Neural progenitor cell (in vitro differentiated cells): ENCODE measurements around the gene ACYP1. TPM values are rescaled to one million over a fixed set of nuclear protein-coding genes. Genes with fewer than 3 reads are reported as not detected.
A peak's percentile ranks its signal among the peaks of the same experiment; 100 is the strongest.

Source experiments
- DNase-seq: peaks from one replicate; pipeline ENCODE4 v3.0.0-alpha.2; 2016; ENCODE audit warnings: low spot score
- H2AFZ ChIP-seq: fragments of 200-600 bp; sonication (generic); replicated peaks from 2 replicates; pipeline ENCODE4 v1.6.1; 2016; ENCODE audit warnings: antibody characterized with exemption
- H3F3A ChIP-seq: fragments of 200-600 bp; sonication (generic); 2 replicates; pipeline ENCODE4 v1.6.1; 2016; ENCODE audit warnings: antibody characterized with exemption, low read depth
- H3K27ac ChIP-seq: fragments of 200-600 bp; sonication (generic); 2 replicates; pipeline ENCODE4 v1.5.1; 2016; ENCODE audit warnings: mild to moderate bottlenecking
- H3K27me3 ChIP-seq: fragments of 200-600 bp; sonication (generic); 2 replicates; pipeline ENCODE4 v1.6.1; 2016; ENCODE audit warnings: mild to moderate bottlenecking, moderate library complexity
- H3K36me3 ChIP-seq: fragments of 200-600 bp; sonication (generic); 2 replicates; pipeline ENCODE4 v1.5.1; 2016
- H3K4me1 ChIP-seq: fragments of 200-600 bp; sonication (generic); 2 replicates; pipeline ENCODE4 v1.6.1; 2016; ENCODE audit warnings: mixed run types
- H3K4me2 ChIP-seq: fragments of 200-600 bp; sonication (generic); 2 replicates; pipeline ENCODE4 v1.6.1; 2016
- H3K4me3 ChIP-seq: fragments of 200-600 bp; sonication (generic); 2 replicates; pipeline ENCODE4 v1.5.1; 2016
- H3K79me2 ChIP-seq: fragments of 200-600 bp; sonication (generic); 2 replicates; pipeline ENCODE4 v1.6.1; 2016; ENCODE audit warnings: low read depth
- H3K9ac ChIP-seq: fragments of 200-600 bp; sonication (generic); 2 replicates; pipeline ENCODE4 v1.6.1; 2016
- H3K9me3 ChIP-seq: fragments of 200-600 bp; sonication (generic); 2 replicates; pipeline ENCODE4 v1.5.1; 2016; ENCODE audit warnings: low read depth
- H4K20me1 ChIP-seq: fragments of 200-600 bp; sonication (generic); 2 replicates; pipeline ENCODE4 v1.6.1; 2016; ENCODE audit warnings: low read depth
- H3K27ac Mint-ChIP-seq: 3 replicates; pipeline ENCODE4 v1.8.0; 2021; ENCODE audit warnings: mixed read lengths
- H3K27me3 Mint-ChIP-seq: 2 replicates; pipeline ENCODE4 v1.8.0; 2022; ENCODE audit warnings: low read depth, mild to moderate bottlenecking, inconsistent platforms, moderate library complexity, mixed read lengths; ENCODE audit not compliant: insufficient read depth
- H3K36me3 Mint-ChIP-seq: 3 replicates; pipeline ENCODE4 v1.8.0; 2021; ENCODE audit warnings: mixed read lengths
- H3K4me1 Mint-ChIP-seq: 3 replicates; pipeline ENCODE4 v1.8.0; 2021; ENCODE audit warnings: mixed read lengths
- H3K4me3 Mint-ChIP-seq: 3 replicates; pipeline ENCODE4 v1.8.0; 2021; ENCODE audit warnings: mild to moderate bottlenecking, moderate library complexity, mixed read lengths
- H3K9me3 Mint-ChIP-seq: 3 replicates; pipeline ENCODE4 v1.8.0; 2020; ENCODE audit warnings: mixed read lengths
- EZH2 ChIP-seq: fragments of 200-600 bp; sonication (generic); IDR thresholded peaks from 2 replicates; pipeline ENCODE4 v1.6.1; 2017; ENCODE audit warnings: antibody characterized with exemption, mild to moderate bottlenecking, moderate library complexity
- EZH2phosphoT487 ChIP-seq: fragments of 200-600 bp; sonication (generic); IDR thresholded peaks from 2 replicates; pipeline ENCODE4 v1.6.1; 2017; ENCODE audit warnings: antibody characterized with exemption
- total RNA-seq: library from RNA; depleted of rRNA; stranded (reverse); fragments of >200 nt; gene quantifications from 2 replicates; pipeline ENCODE4 v1.2.3, GENCODE V29; 2015; ENCODE audit warnings: low replicate concordance
- TF ChIP-seq, protein P1 (sequence below): fragments of 200-600 bp; sonication (generic); IDR thresholded peaks from 2 replicates; pipeline ENCODE4 v1.5.1; 2017; ENCODE audit warnings: antibody characterized with exemption, mild to moderate bottlenecking

The ACYP1 gene
- total RNA-seq, 1 donor from 2014 or later, result 43.1 TPM

GRCh38 chr14:75088153-75088552 is 24.3 kb upstream of the ACYP1 start:
- Mint-ChIP-seq H3K36me3 (peaks cover 20% of the 10 kb centered on the region), H3K27ac (no peak overlapping the region), H3K4me1 (no peaks in the 10 kb centered on the region), H3K27me3 (peaks cover 2% of the 10 kb centered on the region), H3K9me3 (no peaks in the 10 kb centered on the region), H3K4me3 (no peak overlapping the region)
- TF ChIP-seq EZH2phosphoT487 (no peak), EZH2 (no peak)
- TF ChIP-seq, protein P1, sequence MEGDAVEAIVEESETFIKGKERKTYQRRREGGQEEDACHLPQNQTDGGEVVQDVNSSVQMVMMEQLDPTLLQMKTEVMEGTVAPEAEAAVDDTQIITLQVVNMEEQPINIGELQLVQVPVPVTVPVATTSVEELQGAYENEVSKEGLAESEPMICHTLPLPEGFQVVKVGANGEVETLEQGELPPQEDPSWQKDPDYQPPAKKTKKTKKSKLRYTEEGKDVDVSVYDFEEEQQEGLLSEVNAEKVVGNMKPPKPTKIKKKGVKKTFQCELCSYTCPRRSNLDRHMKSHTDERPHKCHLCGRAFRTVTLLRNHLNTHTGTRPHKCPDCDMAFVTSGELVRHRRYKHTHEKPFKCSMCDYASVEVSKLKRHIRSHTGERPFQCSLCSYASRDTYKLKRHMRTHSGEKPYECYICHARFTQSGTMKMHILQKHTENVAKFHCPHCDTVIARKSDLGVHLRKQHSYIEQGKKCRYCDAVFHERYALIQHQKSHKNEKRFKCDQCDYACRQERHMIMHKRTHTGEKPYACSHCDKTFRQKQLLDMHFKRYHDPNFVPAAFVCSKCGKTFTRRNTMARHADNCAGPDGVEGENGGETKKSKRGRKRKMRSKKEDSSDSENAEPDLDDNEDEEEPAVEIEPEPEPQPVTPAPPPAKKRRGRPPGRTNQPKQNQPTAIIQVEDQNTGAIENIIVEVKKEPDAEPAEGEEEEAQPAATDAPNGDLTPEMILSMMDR, result no peak
- Histone ChIP-seq H3F3A (peaks cover 21% of the 10 kb centered on the region), H3K9ac (no peak overlapping the region), H3K27ac (no peak overlapping the region), H2AFZ (peak overlapping the region; percentile 11), H3K79me2 (no peaks in the 10 kb centered on the region), H3K4me2 (no peak overlapping the region), H3K4me1 (peaks cover 21% of the 10 kb centered on the region), H3K27me3 (no peaks in the 10 kb centered on the region), H3K4me3 (no peak overlapping the region), H3K9me3 (no peaks in the 10 kb centered on the region), H4K20me1 (no peaks in the 10 kb centered on the region), H3K36me3 (no peaks in the 10 kb centered on the region)
- DNase-seq, result peak; percentile 6

DNA sequence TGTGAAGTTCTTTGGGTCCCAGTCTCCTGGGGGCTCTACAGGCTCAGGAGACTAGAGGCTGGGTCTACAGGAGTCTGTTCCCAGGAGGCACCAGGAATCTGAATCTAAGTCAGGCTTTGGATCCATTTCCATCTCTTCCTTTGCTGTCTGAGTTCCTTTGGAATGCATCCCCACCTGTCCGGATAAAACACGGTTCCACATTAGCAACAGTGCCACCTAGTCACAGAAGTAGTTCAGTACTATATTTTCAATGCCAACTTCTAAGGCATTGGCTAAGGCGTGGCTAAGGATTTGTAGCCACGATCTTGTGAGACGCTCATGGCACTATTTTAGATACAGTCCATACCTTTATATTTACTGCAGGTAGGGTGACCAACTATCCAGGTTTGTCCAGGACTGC is 20.7 kb upstream of the ACYP1 start:
- Histone ChIP-seq H3K79me2 (no peaks in the 10 kb centered on the region), H3K4me3 (no peak overlapping the region), H3K4me1 (no peaks in the 10 kb centered on the region), H3K4me2 (no peak overlapping the region), H3K9me3 (no peaks in the 10 kb centered on the region), H4K20me1 (no peaks in the 10 kb centered on the region), H3K36me3 (no peaks in the 10 kb centered on the region), H3K9ac (no peak overlapping the region), H3F3A (no peaks in the 10 kb centered on the region), H2AFZ (no peak overlapping the region), H3K27ac (no peak overlapping the region), H3K27me3 (no peaks in the 10 kb centered on the region)
- Mint-ChIP-seq H3K9me3 (no peaks in the 10 kb centered on the region), H3K4me1 (no peaks in the 10 kb centered on the region), H3K4me3 (no peak overlapping the region), H3K36me3 (peaks cover 22% of the 10 kb centered on the region), H3K27ac (no peak overlapping the region), H3K27me3 (peaks cover 2% of the 10 kb centered on the region)
- no peak for DNase-seq
- TF ChIP-seq, protein P1, result peak; percentile 19
- no peak for TF ChIP-seq EZH2phosphoT487

DNA sequence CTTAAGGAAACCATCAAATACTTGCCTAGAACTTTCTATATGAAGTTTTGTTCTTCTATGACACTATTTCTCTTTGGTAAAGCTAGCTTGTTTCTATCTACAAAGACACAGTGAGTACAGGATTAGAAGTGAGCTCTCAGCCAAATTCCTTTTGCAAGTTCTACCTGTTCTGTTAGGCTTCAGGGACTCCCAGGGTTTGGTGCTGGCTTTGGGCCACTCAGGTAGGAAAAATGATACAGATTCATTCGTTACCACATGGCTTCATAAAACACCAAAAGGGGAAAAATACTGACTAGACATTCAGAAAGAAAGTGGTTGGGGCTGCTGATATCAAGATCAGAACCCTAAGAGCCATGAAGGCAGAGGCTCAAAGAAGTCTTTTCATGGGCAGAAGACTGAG is 19.4 kb upstream of the ACYP1 start:
- Mint-ChIP-seq H3K27me3 (peaks cover 2% of the 10 kb centered on the region), H3K27ac (no peak overlapping the region)
- no peaks in the 10 kb centered on the region for H3F3A ChIP-seq

More for the DNA sequence above, 19.4 kb upstream of the ACYP1 start:
- Histone ChIP-seq H4K20me1 (no peaks in the 10 kb centered on the region), H3K9me3 (no peaks in the 10 kb centered on the region), H3K4me2 (no peak overlapping the region), H3K79me2 (no peaks in the 10 kb centered on the region), H3K4me1 (no peaks in the 10 kb centered on the region), H3K36me3 (no peaks in the 10 kb centered on the region), H3K27me3 (no peaks in the 10 kb centered on the region), H3K4me3 (no peak overlapping the region), H2AFZ (no peak overlapping the region), H3K9ac (no peak overlapping the region), H3K27ac (no peak overlapping the region)
- TF ChIP-seq, protein P1, result no peak
- TF ChIP-seq EZH2 (no peak), EZH2phosphoT487 (no peak)
- H3K36me3 Mint-ChIP-seq, result peaks cover 22% of the 10 kb centered on the region
- H3K4me1 Mint-ChIP-seq, result no peaks in the 10 kb centered on the region
- DNase-seq, result no peak
- H3K9me3 Mint-ChIP-seq, result no peaks in the 10 kb centered on the region
- no peak overlapping the region for H3K4me3 Mint-ChIP-seq
